DOHH2 (cell line): Measurements from ENCODE around the gene HS6ST1.

Source experiments
- H3F3A ChIP-seq: fragments of 200-600 bp; sonication (generic), shearing (Covaris generic); 2 replicates; pipeline ENCODE4 v1.6.0; 2016; ENCODE audit warnings: antibody characterized with exemption, mild to moderate bottlenecking; ENCODE audit not compliant: control insufficient read depth, insufficient read depth
- H3K27ac ChIP-seq: fragments of 200-600 bp; sonication (generic); 2 replicates; pipeline ENCODE4 v1.5.1; 2014; ENCODE audit warnings: low read depth, mild to moderate bottlenecking, low read length, moderate library complexity
- H3K27me3 ChIP-seq: fragments of 200-600 bp; sonication (generic); 2 replicates; pipeline ENCODE4 v1.6.1; 2014; ENCODE audit warnings: mild to moderate bottlenecking, low read length, mixed read lengths; ENCODE audit not compliant: control insufficient read depth
- H3K36me3 ChIP-seq: fragments of 200-600 bp; sonication (generic); 2 replicates; pipeline ENCODE4 v1.6.1; 2014; ENCODE audit warnings: mild to moderate bottlenecking, low read length, moderate library complexity, mixed read lengths; ENCODE audit not compliant: control insufficient read depth
- H3K4me1 ChIP-seq: fragments of 200-600 bp; sonication (generic); 2 replicates; pipeline ENCODE4 v1.6.1; 2014; ENCODE audit warnings: mild to moderate bottlenecking, low read length, mixed read lengths; ENCODE audit not compliant: control insufficient read depth
- H3K4me2 ChIP-seq: fragments of 200-600 bp; sonication (generic); 2 replicates; pipeline ENCODE4 v1.6.0; 2014; ENCODE audit warnings: mild to moderate bottlenecking, low read length, moderate library complexity
- H3K4me3 ChIP-seq: fragments of 200-600 bp; sonication (generic); 2 replicates; pipeline ENCODE4 v1.5.1; 2014; ENCODE audit warnings: mild to moderate bottlenecking, low read length, mixed read lengths
- H3K79me2 ChIP-seq: fragments of 200-600 bp; sonication (generic); 2 replicates; pipeline ENCODE4 v1.6.1; 2014; ENCODE audit warnings: mild to moderate bottlenecking, low read length, mixed read lengths; ENCODE audit not compliant: control insufficient read depth
- H3K9me2 ChIP-seq: fragments of 200-600 bp; sonication (generic); replicated peaks from 2 replicates; pipeline ENCODE4 v1.6.1; 2014; ENCODE audit warnings: mild to moderate bottlenecking, low read length, mixed read lengths; ENCODE audit not compliant: control insufficient read depth
- H3K9me3 ChIP-seq: fragments of 200-600 bp; sonication (generic); 2 replicates; pipeline ENCODE4 v1.6.1; 2014; ENCODE audit warnings: antibody characterized with exemption, low read length, mixed read lengths; ENCODE audit not compliant: control insufficient read depth, insufficient read depth
- H4K20me1 ChIP-seq: fragments of 200-600 bp; sonication (generic); 2 replicates; pipeline ENCODE4 v1.6.0; 2014; ENCODE audit warnings: low read depth, mild to moderate bottlenecking, antibody characterized with exemption, low read length, moderate library complexity; ENCODE audit not compliant: control insufficient read depth, insufficient read depth
- CTCF ChIP-seq: fragments of 200-600 bp; sonication (generic); IDR thresholded peaks from one replicate; pipeline ENCODE4 v1.5.1; 2014; ENCODE audit warnings: antibody characterized with exemption, mild to moderate bottlenecking, low read depth, low read length; ENCODE audit not compliant: poor library complexity, severe bottlenecking
- EZH2phosphoT487 ChIP-seq: fragments of 200-600 bp; sonication (generic); IDR thresholded peaks from 2 replicates; pipeline ENCODE4 v1.6.1; 2017; ENCODE audit warnings: borderline replicate concordance, mild to moderate bottlenecking, antibody characterized with exemption, low read length, moderate library complexity, mixed read lengths

The HS6ST1 gene

GRCh38 chr2:128272601-128273468 lies 45.8 kb downstream of the HS6ST1 start:
- no peaks in the 10 kb centered on the region for H4K20me1 ChIP-seq
- no peak overlapping the region for H3K4me2 ChIP-seq
- H3K27me3 ChIP-seq = no peaks in the 10 kb centered on the region
- no peak overlapping the region for H3K4me3 ChIP-seq
- H3K27ac ChIP-seq = no peak overlapping the region
- H3F3A ChIP-seq = no peaks in the 10 kb centered on the region
- no peaks in the 10 kb centered on the region for H3K9me2 ChIP-seq
- no peaks in the 10 kb centered on the region for H3K4me1 ChIP-seq
- H3K36me3 ChIP-seq = peaks cover 8% of the 10 kb centered on the region; the same call in 1 of the 2 replicates
- TF ChIP-seq CTCF = no peak
- no peak for TF ChIP-seq EZH2phosphoT487
- H3K9me3 ChIP-seq = peaks cover 6% of the 10 kb centered on the region; the same call in 1 of the 2 replicates
- no peaks in the 10 kb centered on the region for H3K79me2 ChIP-seq

- Histone ChIP-seq H3K4me1 (no peaks in the 10 kb centered on the region), H3K27ac (no peak overlapping the region), H3K27me3 (no peaks in the 10 kb centered on the region), H3F3A (no peaks in the 10 kb centered on the region), H3K4me2 (no peak overlapping the region), H4K20me1 (no peaks in the 10 kb centered on the region), H3K4me3 (no peak overlapping the region), H3K36me3 (peaks cover 8% of the 10 kb centered on the region; the same call in 1 of the 2 replicates), H3K9me3 (peaks cover 6% of the 10 kb centered on the region; the same call in 1 of the 2 replicates), H3K9me2 (no peaks in the 10 kb centered on the region), H3K79me2 (no peaks in the 10 kb centered on the region)
- TF ChIP-seq CTCF (no peak), EZH2phosphoT487 (no peak)
These were observed 46.6 kb downstream of the HS6ST1 start for GRCh38 chr2:128271911-128272600.

DNA sequence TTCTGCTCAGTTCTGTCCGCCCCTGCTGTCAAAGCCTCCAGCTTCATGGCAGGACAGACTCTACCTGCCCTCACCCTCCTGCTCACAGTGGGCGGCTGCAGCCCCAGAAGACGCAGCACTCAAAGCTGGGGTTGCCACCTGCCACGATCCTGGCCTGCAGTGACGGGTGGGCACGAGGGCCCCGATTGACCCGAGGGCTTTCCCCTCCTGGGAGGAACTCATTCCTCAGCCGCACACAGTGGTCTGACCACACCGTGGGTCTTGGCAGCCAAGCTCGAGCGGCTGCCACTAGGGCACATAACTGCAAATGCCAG lies 47.1 kb downstream of the HS6ST1 start:
- H3K4me2 ChIP-seq = no peak overlapping the region
- peaks cover 6% of the 10 kb centered on the region; the same call in 1 of the 2 replicates for H3K9me3 ChIP-seq
- no peaks in the 10 kb centered on the region for H3K9me2 ChIP-seq
- no peak overlapping the region for H3K4me3 ChIP-seq
- peaks cover 8% of the 10 kb centered on the region; the same call in 1 of the 2 replicates for H3K36me3 ChIP-seq
- no peaks in the 10 kb centered on the region for H4K20me1 ChIP-seq
- TF ChIP-seq EZH2phosphoT487 (no peak), CTCF (no peak)
- no peaks in the 10 kb centered on the region for H3F3A ChIP-seq
- no peak overlapping the region for H3K27ac ChIP-seq
- H3K27me3 ChIP-seq = no peaks in the 10 kb centered on the region
- H3K4me1 ChIP-seq = no peaks in the 10 kb centered on the region
- H3K79me2 ChIP-seq = no peaks in the 10 kb centered on the region
